Natural killer cell treated with Interleukin-12 subunit alpha and Interleukin-12 subunit beta and Interleukin-15 and Interleukin-18, amount 100 ng/mL, for 72 hours (primary cell): Measurements from ENCODE around the gene UBQLN4. TPM values are rescaled to one million over a fixed set of nuclear protein-coding genes. Genes with fewer than 3 reads are reported as not detected.

Experiments
- ATAC-seq, 2 donors: fragments of 150-1000 bp; cut with Tn5 transposase in 1 of 2; sonication (Bioruptor Pico), chemical (Tn5 transposase) in 1 of 2; 2 replicates each; pipeline ENCODE4 v1.10.0; 2021
- DNase-seq: peaks from one replicate; pipeline ENCODE4 v3.0.0; 2022; ENCODE audit warnings: low spot score
- H3K27ac Mint-ChIP-seq, 2 donors: 1 replicate in 1 of 2; 2 replicates in 1 of 2; pipeline ENCODE4 v1.8.0; 2022; ENCODE audit warnings: mixed read lengths in 2 of 2, mild to moderate bottlenecking in 1 of 2, moderate library complexity in 1 of 2
- H3K27me3 Mint-ChIP-seq, 2 donors: 1 replicate in 1 of 2; 2 replicates in 1 of 2; pipeline ENCODE4 v1.8.0; 2022; ENCODE audit warnings: mixed read lengths in 2 of 2
- H3K36me3 Mint-ChIP-seq: one replicate; pipeline ENCODE4 v1.8.0; 2022; ENCODE audit warnings: mixed read lengths
- H3K4me1 Mint-ChIP-seq, 2 donors: 1 replicate in 1 of 2; 2 replicates in 1 of 2; pipeline ENCODE4 v1.8.0; 2022; ENCODE audit warnings: low read depth in 2 of 2, mixed read lengths in 2 of 2, mild to moderate bottlenecking in 1 of 2
- H3K4me3 Mint-ChIP-seq: one replicate; pipeline ENCODE4 v1.8.0; 2022; ENCODE audit warnings: mixed read lengths
- H3K9me3 Mint-ChIP-seq: 2 replicates; pipeline ENCODE4 v1.8.0; 2022; ENCODE audit warnings: mixed read lengths
- total RNA-seq, 2 donors: library from RNA; stranded (reverse); gene quantifications; one replicate each; pipeline ENCODE4 v1.2.3, GENCODE V29; 2022

The UBQLN4 gene
- total RNA-seq = 10 to 100 TPM; 30.4 to 51.4 TPM

DNA sequence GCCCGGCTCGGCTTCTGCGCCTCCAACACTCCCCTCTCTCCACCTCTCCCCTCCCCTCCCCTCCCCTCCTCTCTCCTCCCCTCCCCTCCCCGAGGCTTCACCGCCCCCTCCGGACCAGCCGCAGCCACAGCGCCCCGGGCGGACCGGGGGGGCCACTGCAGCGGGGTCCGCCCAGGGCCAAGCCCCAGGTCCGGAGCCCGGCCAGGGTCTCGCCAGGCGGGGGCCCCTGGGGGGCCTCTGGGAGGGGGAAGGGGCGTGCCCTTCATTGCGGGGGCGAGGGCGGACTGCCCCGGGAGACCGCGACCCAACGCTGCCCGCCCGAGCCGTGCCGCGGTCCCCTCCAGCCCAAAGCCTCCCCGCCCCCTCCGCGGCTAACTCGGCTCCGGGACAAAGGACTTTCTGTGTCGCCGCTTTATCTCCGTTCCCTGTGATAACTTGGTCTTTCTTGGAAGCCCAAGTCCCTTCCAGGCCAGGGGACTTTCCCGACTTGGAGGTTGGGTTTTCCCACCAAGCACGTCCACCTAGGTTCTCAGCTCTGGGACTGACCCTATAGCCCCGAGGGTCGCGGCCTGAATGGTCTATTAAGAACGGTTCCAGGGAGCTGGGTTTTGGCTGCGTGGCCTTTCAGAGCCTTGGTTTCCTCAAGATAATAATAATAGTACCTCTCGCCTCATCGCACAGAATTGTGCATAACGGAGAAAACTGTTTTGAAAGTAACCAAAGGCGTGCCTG lies at the start of gene UBQLN4:
Gene UBQLN4 (minus strand): TSS at position 31 of the 732 bp plus-strand sequence. CDS start 97 bp downstream, outside the sequence.
- Mint-ChIP-seq H3K27ac (peak within 1 kb of the TSS; percentile 87 to 89), H3K4me3 (peak within 1 kb of the TSS; percentile 95), H3K36me3 (peaks cover 8% of the 10 kb centered on the region), H3K27me3 (no peaks in the 10 kb centered on the region), H3K4me1 (peaks cover 26 to 30% of the 10 kb centered on the region in 2 donors), H3K9me3 (no peaks in the 10 kb centered on the region)
- peak; percentile 83 to 87 for ATAC-seq
- peak; percentile 90 for DNase-seq

DNA sequence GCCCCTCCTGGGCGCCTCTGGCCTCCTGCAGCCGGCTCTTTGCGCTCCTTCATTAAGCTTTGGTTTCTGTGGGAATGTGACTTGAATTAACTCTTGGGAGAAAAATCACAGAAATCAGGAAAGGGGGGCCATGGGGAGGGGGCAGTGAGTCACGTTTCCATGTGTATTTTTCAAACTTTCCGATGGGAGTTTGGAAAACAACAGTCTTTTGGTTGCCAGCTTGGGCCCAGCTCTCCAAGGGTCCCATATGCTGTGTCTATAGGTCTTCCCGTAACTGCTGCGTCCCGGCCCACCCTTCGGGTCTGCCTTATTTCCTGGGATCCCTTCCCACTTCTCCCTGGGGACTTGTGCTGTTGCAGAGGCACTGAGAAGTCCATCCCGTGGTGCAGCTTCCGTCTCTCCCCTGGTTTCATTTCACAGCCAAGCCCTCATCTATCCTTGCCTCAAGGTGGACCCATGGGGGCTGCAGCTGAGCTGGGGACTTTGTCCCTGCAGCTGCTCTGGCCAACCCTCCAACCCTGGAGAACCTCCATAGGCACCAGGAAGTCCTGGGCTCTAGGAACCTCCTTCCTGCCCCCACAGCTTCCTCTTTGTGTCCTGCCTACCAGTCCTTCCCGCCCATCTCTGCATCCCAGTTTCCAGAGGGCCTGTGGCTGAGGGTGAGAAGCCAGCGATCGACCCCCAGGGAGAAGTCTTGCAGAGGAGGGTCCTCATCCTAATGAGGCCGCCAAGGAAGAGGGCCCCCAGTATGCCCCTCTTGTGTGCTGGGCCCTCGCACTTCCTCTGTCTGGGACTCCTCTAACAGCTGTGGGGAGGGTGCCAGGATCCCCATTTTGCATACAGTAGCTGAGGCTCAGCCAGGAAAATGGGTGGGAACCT lies 49.3 kb upstream of the UBQLN4 start:
- Mint-ChIP-seq H3K4me1 (peaks cover 36 to 45% of the 10 kb centered on the region in 2 donors), H3K27ac (no peak overlapping the region)

DNA sequence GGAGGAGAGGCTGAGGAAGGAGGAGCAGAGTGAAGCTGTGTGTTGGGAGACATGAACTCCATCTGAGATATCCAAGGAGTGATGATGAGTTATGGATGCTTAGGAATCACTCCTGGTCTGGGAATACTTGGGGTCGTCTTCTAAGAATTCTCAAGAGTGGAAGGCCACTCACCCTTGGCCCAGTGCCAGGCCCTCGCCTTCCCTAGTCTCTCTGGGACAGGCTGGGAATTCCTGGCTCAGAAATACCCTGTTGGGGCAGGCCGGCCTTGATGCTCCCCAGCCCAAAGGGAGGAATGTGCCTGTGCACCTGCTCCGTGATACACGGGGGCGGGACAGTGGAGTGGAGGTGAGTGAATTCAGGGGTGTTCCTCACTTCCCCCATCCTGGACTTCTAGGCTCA lies 48.3 kb upstream of the UBQLN4 start:
- Mint-ChIP-seq H3K4me1 (peaks cover 44 to 51% of the 10 kb centered on the region in 2 donors), H3K27ac (no peak overlapping the region), H3K9me3 (no peaks in the 10 kb centered on the region), H3K36me3 (no peaks in the 10 kb centered on the region), H3K4me3 (no peak overlapping the region), H3K27me3 (peaks cover 6 to 20% of the 10 kb centered on the region in 2 donors)
- no peak for DNase-seq
- no peak for ATAC-seq

More for the DNA sequence above, 49.3 kb upstream of the UBQLN4 start:
- DNase-seq (no peak), ATAC-seq (no peak)
- H3K4me3 Mint-ChIP-seq = no peak overlapping the region
- H3K27me3 Mint-ChIP-seq = peaks cover 6 to 20% of the 10 kb centered on the region in 2 donors
- H3K36me3 Mint-ChIP-seq = no peaks in the 10 kb centered on the region
- no peaks in the 10 kb centered on the region for H3K9me3 Mint-ChIP-seq

DNA sequence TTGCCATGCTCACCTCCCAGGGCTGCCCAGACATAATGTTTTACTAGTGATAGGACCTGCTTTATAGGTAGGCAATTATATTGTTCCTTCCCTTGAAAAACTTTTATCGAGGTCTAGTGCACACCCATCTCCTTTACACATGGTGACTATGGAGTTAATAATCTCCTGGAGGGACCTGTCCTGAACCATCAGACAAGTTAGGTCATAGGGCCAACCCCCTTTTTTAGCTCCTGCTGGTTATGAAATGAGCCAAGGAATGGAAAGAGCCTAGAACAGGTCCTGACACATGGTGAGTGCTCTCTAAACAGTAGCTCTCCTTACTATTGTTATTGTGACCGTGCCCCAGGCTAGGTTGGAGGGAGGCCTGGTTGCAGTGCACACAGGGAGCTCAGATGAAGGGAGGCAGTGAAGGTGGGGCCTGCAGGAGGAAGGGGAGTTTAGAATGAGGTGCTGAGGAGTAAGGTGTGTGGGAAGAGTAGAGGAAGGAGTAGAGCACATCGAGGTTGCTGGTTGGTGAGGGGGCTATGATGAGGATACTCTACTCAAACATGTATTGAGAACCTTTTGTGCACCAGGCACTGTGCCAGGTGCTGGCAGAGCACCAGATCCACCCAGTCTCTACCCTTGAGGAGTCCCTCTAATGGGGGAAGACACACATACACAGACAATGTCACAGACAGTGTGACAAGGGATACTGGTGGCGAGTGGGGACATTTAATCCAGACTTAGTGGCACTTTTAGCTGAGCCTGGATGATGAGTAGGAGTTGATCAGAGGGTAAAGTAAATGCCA lies 46.8 kb upstream of the UBQLN4 start:
- Mint-ChIP-seq H3K27ac (peak overlapping the region in 1 of 2 donors; percentile 5), H3K9me3 (no peaks in the 10 kb centered on the region), H3K27me3 (peaks cover 6 to 25% of the 10 kb centered on the region in 2 donors), H3K4me1 (peaks cover 48 to 55% of the 10 kb centered on the region in 2 donors), H3K36me3 (no peaks in the 10 kb centered on the region), H3K4me3 (no peak overlapping the region)
- DNase-seq (no peak), ATAC-seq (no peak)

DNA sequence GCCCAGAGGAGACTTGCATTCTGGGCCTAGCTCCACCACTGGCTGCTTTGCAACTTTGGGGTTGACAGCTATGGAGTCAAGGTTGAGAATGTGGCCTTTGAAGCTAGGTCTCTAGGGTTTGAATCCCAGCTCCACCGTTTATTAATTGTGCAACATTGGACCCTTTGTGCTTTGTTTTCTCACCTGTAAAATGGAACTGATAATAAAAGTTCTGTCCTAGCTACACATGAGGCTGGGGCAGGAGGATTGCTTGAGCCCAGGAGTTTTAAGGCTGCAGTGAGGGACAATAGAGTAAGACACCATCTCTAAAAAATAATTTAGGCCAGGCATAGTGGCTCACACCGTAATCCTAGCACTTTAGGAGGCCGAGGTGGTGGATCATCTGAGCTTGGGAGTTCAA lies 45.7 kb upstream of the UBQLN4 start:
- ATAC-seq (no peak), DNase-seq (no peak)
- Mint-ChIP-seq H3K4me3 (no peak overlapping the region), H3K36me3 (no peaks in the 10 kb centered on the region), H3K9me3 (no peaks in the 10 kb centered on the region), H3K27me3 (peaks cover 6 to 25% of the 10 kb centered on the region in 2 donors), H3K4me1 (peaks cover 38 to 47% of the 10 kb centered on the region in 2 donors), H3K27ac (no peak overlapping the region)

DNA sequence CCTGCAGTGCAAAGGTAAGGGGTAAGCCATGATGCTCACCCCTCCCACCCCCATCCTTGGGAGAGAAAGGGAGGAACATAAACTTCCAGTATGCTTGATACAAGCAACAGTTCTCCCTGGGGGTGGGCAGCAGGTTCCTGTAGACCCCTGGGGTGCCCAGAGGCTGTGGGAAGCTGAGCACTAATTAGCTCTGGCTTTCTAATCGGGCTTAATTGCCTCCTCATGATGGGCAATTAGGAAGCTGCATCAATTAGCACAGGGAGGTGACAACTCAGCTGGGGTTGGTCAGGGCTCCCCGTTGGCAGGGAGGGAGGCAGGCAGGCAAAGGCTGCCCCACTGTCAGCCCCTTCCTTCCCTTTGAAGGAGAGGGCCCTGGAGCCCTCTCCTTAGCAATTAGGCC lies 45.2 kb upstream of the UBQLN4 start:
- H3K4me1 Mint-ChIP-seq = peaks cover 37 to 43% of the 10 kb centered on the region in 2 donors
- peak overlapping the region; percentile 93 for H3K27ac Mint-ChIP-seq
- H3K36me3 Mint-ChIP-seq = no peaks in the 10 kb centered on the region
- ATAC-seq (no peak), DNase-seq (no peak)
- H3K4me3 Mint-ChIP-seq = no peak overlapping the region
- H3K27me3 Mint-ChIP-seq = peaks cover 10 to 25% of the 10 kb centered on the region in 2 donors
- H3K9me3 Mint-ChIP-seq = no peaks in the 10 kb centered on the region

DNA sequence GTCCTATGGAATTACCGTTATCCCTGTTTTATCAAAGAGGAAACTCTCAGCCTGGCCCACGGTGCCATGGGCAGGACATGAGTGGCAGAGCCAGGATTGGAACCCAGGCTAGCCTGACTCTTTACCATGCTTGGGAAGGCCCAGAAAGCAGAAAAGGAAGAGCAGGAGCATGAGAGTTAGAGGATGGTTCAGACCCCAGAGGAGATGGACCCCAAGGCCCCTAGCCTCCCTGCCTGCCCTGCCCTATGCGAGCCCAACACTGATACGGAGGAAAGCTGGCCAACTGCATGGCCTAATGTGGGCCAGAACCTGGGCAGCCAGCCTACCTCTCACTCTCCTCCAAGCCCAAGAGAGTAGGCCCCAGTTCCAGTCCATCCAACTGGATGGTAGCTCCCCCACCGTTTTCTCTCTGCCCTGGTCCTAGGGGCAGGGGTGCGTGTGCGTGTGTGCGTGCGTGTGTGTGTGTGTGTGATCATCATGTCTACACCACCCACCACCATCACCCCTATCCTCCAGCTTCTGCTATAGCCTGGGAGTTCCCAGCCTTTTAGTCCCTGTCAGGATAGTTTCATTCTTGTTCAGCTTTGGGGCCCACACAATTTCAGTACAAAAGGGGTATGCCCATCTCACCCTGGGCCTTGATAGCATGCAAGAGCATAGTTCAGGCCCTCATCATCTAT lies 44.0 kb upstream of the UBQLN4 start:
- ATAC-seq = peak; percentile 27 to 55
- DNase-seq = peak; percentile 66
- peaks cover 14 to 25% of the 10 kb centered on the region in 2 donors for H3K27me3 Mint-ChIP-seq
- no peaks in the 10 kb centered on the region for H3K36me3 Mint-ChIP-seq
- no peaks in the 10 kb centered on the region for H3K9me3 Mint-ChIP-seq
- H3K4me3 Mint-ChIP-seq = peak overlapping the region; percentile 80
- peak overlapping the region; percentile 93 for H3K27ac Mint-ChIP-seq
- H3K4me1 Mint-ChIP-seq = peaks cover 37 to 39% of the 10 kb centered on the region in 2 donors

DNA sequence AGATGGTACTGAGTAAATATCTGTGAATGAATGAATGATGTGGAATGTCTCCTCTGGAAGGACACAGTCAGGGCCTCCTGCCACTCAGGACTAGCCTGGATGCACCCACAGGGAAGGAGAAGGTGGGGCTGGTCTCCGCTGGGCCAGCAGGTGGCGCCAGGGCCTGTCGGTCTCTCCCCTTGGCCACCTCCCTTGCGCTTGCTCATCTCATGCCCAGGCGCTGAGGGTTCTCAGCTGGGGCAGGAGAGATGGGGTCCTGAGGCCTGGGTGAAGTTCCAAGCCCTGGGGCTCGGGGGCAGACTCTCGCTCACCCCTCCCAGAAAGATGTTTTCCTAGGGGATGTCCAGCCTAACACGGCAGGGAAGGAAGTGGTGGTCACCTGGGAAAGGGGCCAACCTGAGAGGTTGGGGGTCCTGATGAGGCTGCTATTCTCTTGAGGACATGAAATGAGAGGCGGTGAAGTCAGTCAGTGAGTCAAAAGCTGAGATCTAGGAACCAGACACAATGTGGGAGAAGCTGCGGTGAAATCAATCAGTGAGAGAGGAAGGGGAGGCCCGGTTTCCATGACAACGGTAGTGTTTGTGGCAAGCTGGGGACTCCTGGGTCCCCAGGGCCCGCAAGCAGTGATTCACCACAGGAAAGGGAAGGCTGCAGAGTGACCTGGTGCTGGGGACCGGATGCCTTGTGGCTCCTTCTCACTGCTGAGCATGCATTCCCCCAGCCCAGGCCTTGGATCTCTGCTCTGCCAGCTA lies 43.2 kb upstream of the UBQLN4 start:
- Mint-ChIP-seq H3K4me1 (peaks cover 37 to 39% of the 10 kb centered on the region in 2 donors), H3K27ac (peak overlapping the region; percentile 93)
- peak; percentile 94 to 95 for ATAC-seq

DNA sequence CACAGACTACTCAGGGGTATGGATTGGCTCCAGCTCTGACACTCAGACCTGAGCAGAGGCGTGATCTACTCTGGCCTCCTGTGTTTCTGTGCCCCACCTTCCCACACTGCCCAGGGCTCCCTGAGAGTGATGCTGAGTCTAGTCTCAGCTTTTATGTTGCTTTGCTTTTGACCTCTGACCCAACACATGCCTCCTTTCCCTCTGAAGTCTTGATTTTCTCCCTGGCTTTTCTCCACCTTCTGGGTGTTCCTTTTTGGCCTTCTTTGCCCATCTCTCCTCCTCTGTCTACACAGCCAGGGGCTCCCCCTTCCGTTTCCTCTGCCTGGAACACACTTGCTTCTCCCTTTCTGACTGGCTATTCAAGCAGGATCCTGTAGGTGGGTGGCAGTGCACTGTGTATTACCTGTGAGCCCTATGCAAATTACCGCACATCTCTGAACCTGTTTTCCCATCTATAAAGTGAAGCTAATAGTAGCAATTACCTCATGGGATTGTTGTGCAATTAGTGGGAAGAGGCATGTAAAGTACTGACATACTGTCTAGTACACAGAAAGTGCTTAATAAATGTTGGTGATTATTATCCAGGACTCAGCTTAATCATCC lies 42.4 kb upstream of the UBQLN4 start:
- H3K27ac Mint-ChIP-seq = peak overlapping the region; percentile 93
- no peak for DNase-seq
- H3K27me3 Mint-ChIP-seq = peaks cover 14 to 25% of the 10 kb centered on the region in 2 donors
- peaks cover 37 to 39% of the 10 kb centered on the region in 2 donors for H3K4me1 Mint-ChIP-seq
- H3K4me3 Mint-ChIP-seq = peak overlapping the region; percentile 80
- no peaks in the 10 kb centered on the region for H3K36me3 Mint-ChIP-seq
- no peak for ATAC-seq
- H3K9me3 Mint-ChIP-seq = no peaks in the 10 kb centered on the region

More for the DNA sequence above, 43.2 kb upstream of the UBQLN4 start:
- H3K4me3 Mint-ChIP-seq = peak overlapping the region; percentile 80
- peak; percentile 97 for DNase-seq
- H3K36me3 Mint-ChIP-seq = no peaks in the 10 kb centered on the region
- peaks cover 14 to 25% of the 10 kb centered on the region in 2 donors for H3K27me3 Mint-ChIP-seq
- no peaks in the 10 kb centered on the region for H3K9me3 Mint-ChIP-seq

DNA sequence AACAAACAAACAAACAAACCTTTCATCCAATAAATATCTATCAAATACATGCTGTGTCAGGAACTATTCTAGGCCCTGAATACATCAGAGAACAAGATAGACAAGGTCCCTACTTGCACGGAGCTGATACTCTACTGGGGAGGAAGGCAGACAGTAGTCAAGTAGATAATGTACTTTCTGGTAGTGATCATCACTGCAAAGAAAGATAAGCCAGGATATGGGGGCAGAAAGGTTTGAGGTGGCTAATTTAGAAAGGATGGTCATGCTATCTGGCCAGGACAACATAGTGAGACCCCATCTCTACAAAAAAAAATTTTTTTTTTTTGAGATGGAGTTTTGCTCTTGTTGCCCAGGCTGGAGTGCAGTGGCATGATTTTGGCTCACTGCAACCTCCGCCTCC lies 38.0 kb upstream of the UBQLN4 start:
- DNase-seq = no peak
- Mint-ChIP-seq H3K9me3 (no peaks in the 10 kb centered on the region), H3K4me1 (peaks cover 11 to 12% of the 10 kb centered on the region in 2 donors), H3K4me3 (no peak overlapping the region), H3K27ac (no peak overlapping the region), H3K36me3 (no peaks in the 10 kb centered on the region), H3K27me3 (peaks cover 8 to 14% of the 10 kb centered on the region in 2 donors)
- no peak for ATAC-seq

DNA sequence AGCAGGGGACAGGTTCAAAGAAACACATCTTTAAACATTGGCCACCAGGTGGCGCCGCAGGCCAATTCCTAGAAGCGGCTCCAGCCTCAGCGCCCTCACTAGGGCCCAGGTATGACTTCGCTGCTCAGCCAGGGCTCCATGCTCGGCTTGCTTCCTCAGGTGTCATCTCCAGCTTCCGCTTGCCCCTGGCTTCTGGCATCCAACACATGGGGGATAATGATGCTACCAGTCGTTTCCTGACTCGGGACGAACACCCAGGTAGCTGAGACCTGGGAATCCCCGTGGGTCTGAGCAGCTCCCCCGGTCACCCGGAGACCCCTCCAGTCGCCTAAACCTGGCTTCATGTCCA lies 37.2 kb upstream of the UBQLN4 start:
- no peaks in the 10 kb centered on the region for H3K9me3 Mint-ChIP-seq
- H3K27me3 Mint-ChIP-seq = peaks cover 8 to 9% of the 10 kb centered on the region in 2 donors
- no peak overlapping the region for H3K27ac Mint-ChIP-seq
- H3K4me3 Mint-ChIP-seq = no peak overlapping the region
- ATAC-seq = peak; percentile 86 to 89
- peak; percentile 85 for DNase-seq
- H3K36me3 Mint-ChIP-seq = no peaks in the 10 kb centered on the region
- H3K4me1 Mint-ChIP-seq = peaks cover 3 to 4% of the 10 kb centered on the region in 2 donors
